NCI-H1417 treated with DMSO at 0.1 percent for 48 hours (cell line): ENCODE measurements around the gene FANCC.
"Not testable (repeated sequence)": the region's sequence is repeated elsewhere in the genome, so short reads cannot be mapped to it uniquely, and the experiment has no call there.

ENCODE experiments used
- DNase-seq: peaks from one replicate; lab custom pipeline; 2025; lab: John Stamatoyannopoulos, UW

Gene FANCC

DNA sequence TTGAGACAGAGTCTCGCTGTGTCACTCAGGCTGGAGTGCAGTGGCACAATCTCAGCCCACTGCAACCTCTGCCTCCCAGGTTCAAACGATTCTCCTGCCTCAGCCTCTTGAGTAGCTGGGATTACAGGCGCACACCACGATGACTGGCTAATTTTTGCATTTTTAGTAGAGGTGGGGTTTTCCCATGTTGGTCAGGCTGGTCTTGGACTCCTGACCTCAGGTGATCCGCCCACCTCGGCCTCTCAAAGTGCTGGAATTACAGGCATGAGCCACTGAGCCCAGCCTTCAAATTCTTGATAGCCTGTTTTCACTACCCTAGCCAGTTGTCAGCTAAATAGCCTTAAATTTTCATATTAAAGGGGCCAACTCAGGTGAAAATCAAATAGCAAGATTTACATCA is 11.6 kb upstream of the FANCC start:
- not testable (repeated sequence) for DNase-seq

DNA sequence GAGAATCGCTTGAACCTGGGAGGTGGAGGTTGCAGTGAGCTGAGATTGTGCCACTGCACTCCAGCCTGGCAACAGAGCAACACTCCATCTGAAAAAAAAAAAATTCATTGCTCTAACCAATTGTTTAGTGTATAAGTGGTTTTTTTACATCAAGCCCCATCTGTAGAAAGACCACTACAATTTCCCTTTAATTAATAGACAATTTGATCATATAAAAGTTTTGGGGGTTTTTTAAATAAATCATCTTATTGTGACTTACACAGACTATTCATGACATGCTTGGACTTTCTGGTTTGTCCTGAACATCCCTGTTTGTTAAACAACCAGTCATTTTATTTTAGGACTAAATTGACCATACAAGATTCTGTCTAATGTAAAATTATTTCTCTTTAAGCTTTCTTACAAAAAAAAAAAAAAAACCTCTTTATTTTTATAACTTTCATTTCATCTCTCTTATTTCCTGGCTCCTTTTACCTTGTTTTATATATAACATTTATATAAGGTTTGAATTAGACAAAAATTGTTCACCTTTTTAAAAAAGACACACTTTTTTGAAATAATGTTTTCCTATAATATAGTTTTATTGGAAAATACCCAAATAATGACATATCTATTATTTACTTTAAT is 9.8 kb upstream of the FANCC start:
- no peak for DNase-seq

GRCh38 chr9:95325221-95325620 is 7.7 kb upstream of the FANCC start:
- no peak for DNase-seq

DNA sequence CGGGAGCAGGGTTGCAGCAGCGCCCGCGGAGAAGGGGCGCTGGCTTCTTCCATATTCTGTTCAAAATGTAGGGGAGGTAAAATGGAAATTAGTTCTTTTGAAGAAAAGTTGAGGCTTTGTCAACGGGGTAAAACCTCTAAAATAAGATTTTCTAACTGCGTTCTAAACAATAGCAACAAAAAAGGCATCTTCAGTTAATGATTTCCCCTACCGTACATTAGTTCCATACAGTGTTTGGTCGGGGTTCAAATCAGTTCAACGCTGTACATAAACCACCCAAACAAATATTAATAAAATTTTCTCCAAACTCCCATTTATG is 343 bp upstream of the FANCC start:
- no peak for DNase-seq

DNA sequence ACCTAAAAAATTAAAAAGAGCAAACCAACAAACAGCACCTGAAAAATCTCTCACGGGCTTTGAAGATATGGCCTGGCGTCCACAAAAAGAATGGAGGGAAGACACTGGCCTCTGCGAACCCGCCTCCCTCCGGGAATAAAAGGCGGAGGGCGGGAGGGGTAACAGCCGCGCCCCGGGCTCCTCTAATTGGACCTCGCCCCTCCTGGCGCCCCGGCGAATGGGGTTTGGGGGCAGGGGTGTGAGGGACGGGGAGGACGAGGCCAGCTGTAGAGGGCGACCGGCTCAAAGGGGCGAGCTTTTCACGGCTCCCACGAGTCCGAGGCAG is 753 bp downstream of the FANCC start:
- peak; percentile 86 for DNase-seq

DNA sequence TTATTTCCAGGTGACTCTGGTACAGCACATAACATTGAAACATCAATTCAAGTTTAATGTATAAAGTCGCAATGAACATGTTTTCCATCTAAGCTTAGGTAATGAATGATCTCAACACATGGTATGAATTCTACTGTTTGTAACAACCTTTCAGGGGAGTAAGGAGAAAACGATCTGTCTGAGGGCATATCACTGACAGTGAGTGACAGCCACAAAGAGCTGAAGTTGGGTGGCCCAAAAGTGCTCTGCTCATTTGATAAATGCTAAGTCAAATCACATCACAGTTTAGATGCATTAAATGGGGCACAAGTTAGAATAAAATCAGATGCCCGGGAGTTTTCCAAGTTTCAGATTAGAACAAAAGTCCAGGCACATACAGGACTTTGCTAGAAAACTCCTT is 1.2 kb downstream of the FANCC start:
- no peak for DNase-seq

GRCh38 chr9:95315108-95315746 is 2.3 kb downstream of the FANCC start:
- DNase-seq, result no peak

DNA sequence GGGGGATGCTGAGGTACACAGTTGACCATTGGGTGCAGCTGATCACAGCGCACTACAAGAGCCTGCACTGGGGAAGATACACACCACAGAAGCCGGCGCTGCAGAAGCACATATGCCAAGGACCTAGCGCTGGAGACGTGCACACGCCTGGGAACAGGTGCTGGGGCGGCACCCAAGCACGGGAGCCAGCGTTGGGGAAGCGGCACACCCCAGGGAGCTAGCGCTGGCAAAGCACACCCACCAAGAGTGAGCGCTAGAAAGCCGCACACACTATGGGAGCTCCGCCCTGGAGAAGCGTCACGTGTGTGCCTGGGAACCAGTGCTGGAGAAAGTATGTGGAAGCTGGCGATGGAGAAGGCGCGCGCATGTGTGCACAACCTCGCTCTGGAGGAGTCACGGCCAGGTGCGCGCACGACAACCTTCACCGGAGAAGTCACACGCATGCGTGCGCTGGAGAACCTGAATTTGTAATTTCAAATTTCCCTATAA is 4.5 kb downstream of the FANCC start:
- DNase-seq, result peak; percentile 81

GRCh38 chr9:95311961-95312360 is 5.5 kb downstream of the FANCC start:
- no peak for DNase-seq

- no peak for DNase-seq
Measured at GRCh38 chr9:95307538-95307937, 10.0 kb downstream of the FANCC start.

GRCh38 chr9:95306819-95307218 is 10.7 kb downstream of the FANCC start:
- no peak for DNase-seq

- no peak for DNase-seq
Measured at GRCh38 chr9:95305770-95306492, 11.6 kb downstream of the FANCC start.

DNA sequence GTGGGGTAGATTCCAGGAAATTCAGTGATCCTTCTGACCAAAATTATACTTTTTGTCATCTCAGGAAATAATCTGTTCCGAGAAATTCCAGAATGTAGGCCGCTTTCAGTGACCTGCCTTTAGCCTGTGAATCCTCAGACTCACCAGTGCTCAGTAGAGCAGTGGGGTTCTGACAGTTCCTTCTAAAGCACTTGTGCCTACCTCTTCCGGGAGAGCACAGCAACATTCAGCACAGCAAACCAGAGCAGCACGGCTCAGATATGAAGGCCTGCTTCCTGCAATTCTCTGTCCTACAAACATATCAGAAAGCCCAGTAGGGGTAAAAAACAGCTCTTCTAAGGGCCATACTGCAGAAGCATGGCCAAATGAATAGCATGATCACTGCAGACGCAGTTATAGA is 15.0 kb downstream of the FANCC start:
- DNase-seq, result no peak

- no peak for DNase-seq
Measured at GRCh38 chr9:95297760-95298159, 19.7 kb downstream of the FANCC start.

DNA sequence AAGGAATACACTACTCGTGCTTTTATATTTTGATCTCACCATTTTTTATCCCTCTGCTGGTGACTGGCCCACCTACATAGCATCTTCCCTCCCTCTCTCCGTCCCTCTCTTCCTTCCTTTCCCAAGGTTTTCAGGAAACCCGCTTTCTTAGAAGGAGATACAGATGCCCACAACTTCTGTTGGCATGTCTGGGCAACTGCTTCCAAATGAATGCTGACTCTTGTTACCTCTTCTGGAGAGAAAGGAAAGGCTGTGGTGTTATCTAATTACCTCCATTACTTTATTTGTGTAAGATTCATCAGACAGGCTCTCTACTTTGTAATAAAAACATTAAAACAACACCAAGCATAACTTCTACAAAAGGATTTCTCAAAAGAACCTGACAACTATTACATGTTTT is 20.2 kb downstream of the FANCC start:
- DNase-seq, result no peak

DNA sequence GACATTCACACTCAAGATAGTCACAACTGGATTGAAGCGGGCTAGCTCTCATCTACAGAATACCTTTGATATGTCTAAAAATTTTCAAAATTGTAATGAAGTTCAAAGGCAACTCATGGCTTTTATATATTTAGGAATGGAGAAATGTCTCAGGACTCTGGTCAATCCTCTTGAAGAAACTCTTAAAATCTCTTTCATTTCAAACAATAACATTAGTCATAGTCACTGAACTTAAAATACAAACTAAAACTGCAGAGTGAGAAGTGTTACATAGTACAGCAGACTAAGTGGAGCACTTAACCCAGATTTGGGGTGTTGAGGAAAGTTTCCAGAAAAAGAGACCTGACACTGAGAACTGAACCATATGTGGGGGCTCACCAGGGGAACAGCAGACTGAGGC is 20.7 kb downstream of the FANCC start:
- DNase-seq, result no peak

GRCh38 chr9:95293296-95293695 is 24.2 kb downstream of the FANCC start:
- DNase-seq, result not testable (repeated sequence)

GRCh38 chr9:95292226-95292625 is 25.3 kb downstream of the FANCC start:
- DNase-seq, result no peak

- DNase-seq, result no peak
Measured at GRCh38 chr9:95286151-95286550, 31.4 kb downstream of the FANCC start.

- no peak for DNase-seq
Measured at GRCh38 chr9:95285307-95285706, 32.2 kb downstream of the FANCC start.

GRCh38 chr9:95284162-95285080 is 33.1 kb downstream of the FANCC start:
- no peak for DNase-seq

DNA sequence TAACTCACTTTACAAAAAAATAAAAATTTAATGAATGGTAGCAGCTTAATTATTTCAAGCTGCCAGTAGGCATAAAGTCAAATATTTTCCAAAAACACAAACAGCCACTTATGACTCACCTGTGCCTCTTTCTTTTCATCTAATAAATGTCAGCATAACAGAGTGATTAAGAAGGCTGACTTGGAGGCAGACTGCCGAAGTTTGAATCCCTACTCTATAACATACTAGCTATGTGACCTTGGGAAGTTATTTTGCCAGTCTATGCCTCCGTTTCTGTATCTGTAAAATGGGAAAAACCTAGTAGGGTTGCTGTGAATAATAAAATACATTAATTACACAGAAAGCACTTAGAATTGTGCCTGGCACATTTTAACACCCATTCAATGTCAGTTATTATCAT is 33.8 kb downstream of the FANCC start:
- DNase-seq, result no peak

GRCh38 chr9:95282332-95282731 is 35.2 kb downstream of the FANCC start:
- no peak for DNase-seq
